OCI-LY3 (cell line): ENCODE measurements around the gene OR7D4.

Source experiments
- EZH2phosphoT487 ChIP-seq: fragments of 200-600 bp; shearing (Covaris generic); IDR thresholded peaks from 2 replicates; pipeline ENCODE4 v1.6.1; 2018; ENCODE audit warnings: antibody characterized with exemption, mixed run types, low read depth
- TF ChIP-seq, protein P1 (sequence below): fragments of 200-600, 300-600 bp; sonication (generic); IDR thresholded peaks from 2 replicates; pipeline ENCODE4 v1.5.1; 2014; ENCODE audit warnings: antibody characterized with exemption, low read length, low read depth

DNA sequence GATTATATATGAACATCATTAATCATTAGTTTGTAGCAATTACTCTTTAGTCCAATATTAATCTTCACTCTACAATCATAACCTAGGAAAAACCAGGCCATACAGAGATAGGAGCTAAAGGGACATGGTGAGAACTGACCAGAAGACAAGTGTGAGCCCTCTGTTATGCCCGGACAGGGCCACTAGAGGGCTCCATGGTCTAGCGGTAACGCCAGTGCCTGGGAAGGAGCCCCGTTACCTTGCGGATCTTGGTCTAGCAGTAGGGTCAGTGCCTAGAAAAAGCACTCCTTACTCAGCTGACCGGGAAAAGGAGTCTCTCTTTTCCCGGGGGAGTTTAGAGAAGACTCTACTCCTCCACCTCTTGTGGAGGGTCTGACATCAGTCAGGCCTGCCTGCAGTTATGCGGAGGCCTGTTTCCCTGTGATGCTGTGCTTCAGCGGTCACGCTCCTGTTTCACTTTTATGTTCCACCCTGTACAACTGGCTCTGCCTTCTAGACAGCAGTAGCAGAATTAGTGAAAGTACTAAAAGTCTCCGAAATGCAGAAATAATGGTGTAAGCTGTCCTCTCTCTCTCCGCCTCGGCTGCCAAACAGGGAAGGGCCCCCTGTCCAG is 13.8 kb downstream of the OR7D4 start:
- TF ChIP-seq, protein P1, sequence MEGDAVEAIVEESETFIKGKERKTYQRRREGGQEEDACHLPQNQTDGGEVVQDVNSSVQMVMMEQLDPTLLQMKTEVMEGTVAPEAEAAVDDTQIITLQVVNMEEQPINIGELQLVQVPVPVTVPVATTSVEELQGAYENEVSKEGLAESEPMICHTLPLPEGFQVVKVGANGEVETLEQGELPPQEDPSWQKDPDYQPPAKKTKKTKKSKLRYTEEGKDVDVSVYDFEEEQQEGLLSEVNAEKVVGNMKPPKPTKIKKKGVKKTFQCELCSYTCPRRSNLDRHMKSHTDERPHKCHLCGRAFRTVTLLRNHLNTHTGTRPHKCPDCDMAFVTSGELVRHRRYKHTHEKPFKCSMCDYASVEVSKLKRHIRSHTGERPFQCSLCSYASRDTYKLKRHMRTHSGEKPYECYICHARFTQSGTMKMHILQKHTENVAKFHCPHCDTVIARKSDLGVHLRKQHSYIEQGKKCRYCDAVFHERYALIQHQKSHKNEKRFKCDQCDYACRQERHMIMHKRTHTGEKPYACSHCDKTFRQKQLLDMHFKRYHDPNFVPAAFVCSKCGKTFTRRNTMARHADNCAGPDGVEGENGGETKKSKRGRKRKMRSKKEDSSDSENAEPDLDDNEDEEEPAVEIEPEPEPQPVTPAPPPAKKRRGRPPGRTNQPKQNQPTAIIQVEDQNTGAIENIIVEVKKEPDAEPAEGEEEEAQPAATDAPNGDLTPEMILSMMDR: peak; percentile 78
- TF ChIP-seq EZH2phosphoT487: no peak
